Measurements from ENCODE around the gene OGFR.

- TF ChIP-seq CTCF (IDR thresholded peaks at IDR 0.05) (no peak), POLR2A (IDR thresholded peaks at IDR 0.05) (no peak)
These were observed 5.6 kb upstream of the OGFR start for GRCh38 chr20:62799036-62799435.
